CD4-positive, alpha-beta T cell (primary cell): ENCODE measurements around the gene ARX. TPM values are rescaled to one million over a fixed set of nuclear protein-coding genes. Genes with fewer than 3 reads are reported as not detected.

Experiments used
- ATAC-seq: fragments of 200-7000 bp; cut with Tn5 transposase; one replicate; pipeline ENCODE4 v1.10.0; 2022; ENCODE audit warnings: mild to moderate bottlenecking; ENCODE audit not compliant: poor library complexity
- CTCF ChIA-PET: fragments of 350-600 bp; sonication (Branson Sonifier 250); formaldehyde crosslinking; loops from one replicate; lab custom pipeline; 2021; ENCODE audit warnings: antibody characterized with exemption, inconsistent platforms; lab: Charles Lee
- POLR2A ChIA-PET: fragments of 350-600 bp; sonication (Branson Sonifier 250); formaldehyde crosslinking; loops from one replicate; lab custom pipeline; 2021; ENCODE audit warnings: antibody characterized with exemption, inconsistent platforms; lab: Charles Lee
- DNase-seq, 14 experiments: peaks; one replicate each; pipeline ENCODE4 v3.0.0-alpha.2; 2013 to 2020; ENCODE audit warnings: mixed read lengths in 2 of 14
- H3K27ac ChIP-seq, 2 donors: one replicate each; pipeline versions ENCODE4 v1.5.1 to v1.7.0; 2013; ENCODE audit warnings: low read length in 2 of 2, low read depth in 1 of 2, mild to moderate bottlenecking in 1 of 2
- H3K27me3 ChIP-seq, 2 experiments: 1 replicate in 1 of 2; 2 replicates in 1 of 2; pipeline versions ENCODE4 v1.6.1 to v1.7.0; 2013; ENCODE audit warnings: low read length in 2 of 2, control low read depth in 1 of 2, mild to moderate bottlenecking in 1 of 2, moderate library complexity in 1 of 2; ENCODE audit not compliant: insufficient read depth in 2 of 2, control insufficient read depth in 1 of 2
- H3K36me3 ChIP-seq: one replicate; pipeline ENCODE4 v1.6.1; 2013; ENCODE audit warnings: low read length, control low read depth; ENCODE audit not compliant: insufficient read depth
- H3K4me1 ChIP-seq: one replicate; pipeline ENCODE4 v1.6.1; 2013; ENCODE audit warnings: low read length, control low read depth; ENCODE audit not compliant: insufficient read depth
- H3K4me3 ChIP-seq: one replicate; pipeline ENCODE4 v1.5.1; 2013; ENCODE audit warnings: mild to moderate bottlenecking, low read length, moderate library complexity
- H3K9me3 ChIP-seq, 2 experiments: 1 replicate in 1 of 2; 2 replicates in 1 of 2; pipeline versions ENCODE4 v1.6.1 to v1.7.0; 2013; ENCODE audit warnings: low read length in 2 of 2, mild to moderate bottlenecking in 2 of 2, control low read depth in 1 of 2, moderate library complexity in 1 of 2; ENCODE audit not compliant: control insufficient read depth in 1 of 2, insufficient read depth in 1 of 2
- H3K27ac Mint-ChIP-seq: one replicate; pipeline ENCODE4 v1.8.0; 2020; ENCODE audit warnings: mixed read lengths
- H3K27me3 Mint-ChIP-seq: one replicate; pipeline ENCODE4 v1.8.0; 2021; ENCODE audit warnings: mixed read lengths
- H3K36me3 Mint-ChIP-seq: one replicate; pipeline ENCODE4 v1.8.0; 2021; ENCODE audit warnings: low read depth, mixed read lengths
- H3K4me1 Mint-ChIP-seq: one replicate; pipeline ENCODE4 v1.8.0; 2021; ENCODE audit warnings: low read depth, mixed read lengths
- H3K4me3 Mint-ChIP-seq: one replicate; pipeline ENCODE4 v1.8.0; 2020; ENCODE audit warnings: mild to moderate bottlenecking, mixed read lengths
- H3K9me3 Mint-ChIP-seq: one replicate; pipeline ENCODE4 v1.8.0; 2020; ENCODE audit warnings: mixed read lengths
- CTCF ChIP-seq: fragments of 200-600 bp; IDR thresholded peaks from one replicate; pipeline ENCODE4 v1.8.0; 2022; ENCODE audit warnings: antibody characterized with exemption, mild to moderate bottlenecking
- intact Hi-C, 2 experiments: fragments of 100-400 bp; cut with DNase I in 1 of 2; cut with micrococcal nuclease in 1 of 2; formaldehyde crosslinking; loops; one replicate each; pipeline versions ENCODE4 v1.15.1 to v1.9.0; 2023 to 2025; cut with DNase I, micrococcal nuclease
- total RNA-seq, 174 experiments: library from RNA in 2 of 174; stranded (reverse) in 2 of 174; gene quantifications; one replicate each; pipeline ENCODE4 v1.2.3 and lab custom pipeline; 2021 to 2026

ARX gene
- total RNA-seq, 2 experiments from 2014 or later: not detected

- H3K27me3 Mint-ChIP-seq: peaks cover 66% of the 10 kb centered on the region
- ATAC-seq (no peak), DNase-seq (no peak)
- no peak overlapping the region for H3K4me3 Mint-ChIP-seq
- Histone ChIP-seq H3K27ac (no peak overlapping the region), H3K36me3 (no peaks in the 10 kb centered on the region), H3K27me3 (peaks cover 67 to 88% of the 10 kb centered on the region in 2 experiments), H3K4me3 (no peak overlapping the region), H3K9me3 (peaks cover 0 to 27% of the 10 kb centered on the region in 2 experiments), H3K4me1 (peaks cover 52% of the 10 kb centered on the region)
- H3K27ac Mint-ChIP-seq: no peak overlapping the region
- H3K36me3 Mint-ChIP-seq: no peaks in the 10 kb centered on the region
- TF ChIP-seq CTCF: no peak
- ChIA-PET POLR2A (no interaction called here), CTCF (no interaction called here)
- H3K4me1 Mint-ChIP-seq: peaks cover 37% of the 10 kb centered on the region
- no peaks in the 10 kb centered on the region for H3K9me3 Mint-ChIP-seq
- intact Hi-C loops: no loop called here
These were observed 2.9 kb upstream of the ARX start for GRCh38 chrX:25018682-25019081.

- H3K4me1 ChIP-seq: peaks cover 50% of the 10 kb centered on the region
- POLR2A ChIA-PET: no interaction called here
These were observed 2.0 kb upstream of the ARX start for GRCh38 chrX:25017667-25018247.

GRCh38 chrX:25016938-25017598, 1.3 kb upstream of the ARX start:
- Histone ChIP-seq H3K4me3 (no peak overlapping the region), H3K27ac (no peak overlapping the region), H3K36me3 (no peaks in the 10 kb centered on the region), H3K9me3 (peaks cover 0 to 27% of the 10 kb centered on the region in 2 experiments), H3K4me1 (peaks cover 52% of the 10 kb centered on the region), H3K27me3 (peaks cover 62 to 77% of the 10 kb centered on the region in 2 experiments)
- H3K27me3 Mint-ChIP-seq: peaks cover 59% of the 10 kb centered on the region
- TF ChIP-seq CTCF: no peak
- H3K4me1 Mint-ChIP-seq: peaks cover 28% of the 10 kb centered on the region
- no peak overlapping the region for H3K4me3 Mint-ChIP-seq
- intact Hi-C loops: no loop called here
- CTCF ChIA-PET: no interaction called here
- POLR2A ChIA-PET: no interaction called here
- H3K9me3 Mint-ChIP-seq: no peaks in the 10 kb centered on the region
- no peak overlapping the region for H3K27ac Mint-ChIP-seq
- no peak for ATAC-seq
- no peak for DNase-seq
- no peaks in the 10 kb centered on the region for H3K36me3 Mint-ChIP-seq

More at GRCh38 chrX:25017667-25018247, 2.0 kb upstream of the ARX start:
- Mint-ChIP-seq H3K27ac (no peak overlapping the region), H3K27me3 (peaks cover 59% of the 10 kb centered on the region), H3K4me3 (no peak overlapping the region), H3K36me3 (no peaks in the 10 kb centered on the region), H3K4me1 (peaks cover 33% of the 10 kb centered on the region), H3K9me3 (no peaks in the 10 kb centered on the region)
- no peak for DNase-seq
- Histone ChIP-seq H3K9me3 (peaks cover 0 to 27% of the 10 kb centered on the region in 2 experiments), H3K27ac (no peak overlapping the region), H3K27me3 (peaks cover 61 to 79% of the 10 kb centered on the region in 2 experiments), H3K4me3 (no peak overlapping the region), H3K36me3 (no peaks in the 10 kb centered on the region)
- no peak for TF ChIP-seq CTCF
- no peak for ATAC-seq
- CTCF ChIA-PET: no interaction called here
- intact Hi-C loops: no loop called here
